Measurements from ENCODE around the gene GLOD4. TPM values are rescaled to one million over a fixed set of nuclear protein-coding genes. Genes with fewer than 3 reads are reported as not detected.
"Not testable (repeated sequence)": the region's sequence is repeated elsewhere in the genome, so short reads cannot be mapped to it uniquely, and the experiment has no call there.

Gene GLOD4
- total RNA-seq, 3 donors from 2014 or later: 63.7 to 71.9 (median 69.7) TPM

DNA sequence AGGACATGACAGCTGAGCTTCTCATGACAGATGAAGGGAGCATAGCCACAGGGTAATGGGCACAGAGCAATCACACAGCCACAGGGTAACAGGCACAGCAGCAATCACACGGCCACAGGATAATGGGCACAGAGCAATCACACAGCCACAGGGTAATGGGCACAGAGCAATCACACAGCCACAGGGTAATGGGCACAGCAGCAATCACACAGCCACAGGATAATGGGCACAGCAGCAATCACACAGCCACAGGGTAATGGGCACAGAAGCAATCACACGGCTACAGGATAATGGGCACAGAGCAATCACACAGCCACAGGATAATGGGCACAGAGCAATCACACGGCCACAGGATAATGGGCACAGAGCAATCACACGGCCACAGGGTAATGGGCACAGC lies 33.5 kb downstream of the GLOD4 start:
- not testable (repeated sequence) for H3K4me3 Mint-ChIP-seq; DNase-seq; H3K9me3 Mint-ChIP-seq; ATAC-seq; H3K27me3 Mint-ChIP-seq (ENCODE audit: low read depth)
- Mint-ChIP-seq H3K4me1 (ENCODE audit: low read depth) (peaks cover 40% of the 10 kb centered on the region), H3K36me3 (ENCODE audit: insufficient read depth) (peaks cover 29% of the 10 kb centered on the region)

DNA sequence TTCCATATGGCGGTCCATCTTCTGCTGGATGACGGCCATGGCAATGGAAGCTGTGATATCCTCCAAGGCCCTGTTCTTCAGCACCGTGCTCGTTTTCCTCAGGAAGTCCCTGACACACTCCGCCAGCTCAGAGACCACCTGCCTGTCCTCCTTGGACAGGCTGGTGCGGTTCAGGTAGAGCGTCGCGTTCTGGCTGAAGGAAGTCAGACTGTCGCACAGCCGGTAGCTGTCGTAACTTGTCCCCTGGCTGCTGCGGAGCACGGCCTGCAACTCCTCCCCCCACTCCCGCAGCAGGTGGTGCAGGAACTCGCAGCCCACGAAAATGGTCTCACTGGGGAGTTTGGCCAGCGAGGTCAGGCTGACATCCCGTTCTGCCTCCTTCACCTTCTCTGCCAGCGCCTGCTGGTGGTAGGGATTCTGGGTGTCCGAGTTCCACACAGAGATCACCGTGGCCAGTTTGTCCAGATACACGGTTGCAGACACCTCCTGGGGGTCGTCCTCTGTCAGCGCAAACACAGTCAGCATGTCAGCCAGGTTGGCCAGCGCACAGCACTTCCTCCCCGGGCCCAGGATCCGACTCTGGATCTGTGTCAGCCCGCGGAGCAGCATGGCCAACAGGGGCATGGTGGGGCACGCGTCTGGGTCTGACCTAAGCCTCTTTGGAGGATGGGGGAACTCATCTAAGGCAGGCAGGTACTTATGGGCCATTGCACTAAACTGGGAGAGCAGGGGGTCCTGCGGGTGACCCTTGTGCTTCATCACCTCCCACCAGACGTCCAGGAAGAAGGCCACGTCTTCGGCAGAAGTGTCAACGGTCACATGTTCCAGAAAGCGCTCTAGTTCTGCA lies 35.1 kb downstream of the GLOD4 start:
- Mint-ChIP-seq H3K4me1 (ENCODE audit: low read depth) (peaks cover 30% of the 10 kb centered on the region), H3K27me3 (ENCODE audit: low read depth) (no peaks in the 10 kb centered on the region), H3K36me3 (ENCODE audit: insufficient read depth) (peaks cover 35% of the 10 kb centered on the region), H3K9me3 (no peaks in the 10 kb centered on the region), H3K4me3 (no peak overlapping the region)
- ATAC-seq (no peak), DNase-seq (no peak)

- Mint-ChIP-seq H3K9me3 (no peaks in the 10 kb centered on the region), H3K27me3 (ENCODE audit: low read depth) (no peaks in the 10 kb centered on the region)
- no peak for ATAC-seq
Measured at GRCh38 chr17:746181-746580, 35.9 kb downstream of the GLOD4 start.

GRCh38 chr17:745406-745805 lies 36.7 kb downstream of the GLOD4 start:
- H3K36me3 Mint-ChIP-seq (ENCODE audit: insufficient read depth): peaks cover 42% of the 10 kb centered on the region
- H3K4me3 Mint-ChIP-seq: no peak overlapping the region
- ATAC-seq: no peak
- no peaks in the 10 kb centered on the region for H3K27me3 Mint-ChIP-seq (ENCODE audit: low read depth)
- H3K4me1 Mint-ChIP-seq (ENCODE audit: low read depth): peaks cover 24% of the 10 kb centered on the region
- H3K9me3 Mint-ChIP-seq: no peaks in the 10 kb centered on the region
- no peak for DNase-seq

More at GRCh38 chr17:746181-746580, 35.9 kb downstream of the GLOD4 start:
- Mint-ChIP-seq H3K4me1 (ENCODE audit: low read depth) (peaks cover 28% of the 10 kb centered on the region), H3K36me3 (ENCODE audit: insufficient read depth) (peaks cover 37% of the 10 kb centered on the region), H3K4me3 (no peak overlapping the region)
- DNase-seq: no peak

GRCh38 chr17:744937-745336 lies 37.1 kb downstream of the GLOD4 start:
- DNase-seq (no peak), ATAC-seq (no peak)
- Mint-ChIP-seq H3K4me3 (no peak overlapping the region), H3K36me3 (ENCODE audit: insufficient read depth) (peaks cover 44% of the 10 kb centered on the region), H3K4me1 (ENCODE audit: low read depth) (peaks cover 22% of the 10 kb centered on the region), H3K9me3 (no peaks in the 10 kb centered on the region), H3K27me3 (ENCODE audit: low read depth) (no peaks in the 10 kb centered on the region)

DNA sequence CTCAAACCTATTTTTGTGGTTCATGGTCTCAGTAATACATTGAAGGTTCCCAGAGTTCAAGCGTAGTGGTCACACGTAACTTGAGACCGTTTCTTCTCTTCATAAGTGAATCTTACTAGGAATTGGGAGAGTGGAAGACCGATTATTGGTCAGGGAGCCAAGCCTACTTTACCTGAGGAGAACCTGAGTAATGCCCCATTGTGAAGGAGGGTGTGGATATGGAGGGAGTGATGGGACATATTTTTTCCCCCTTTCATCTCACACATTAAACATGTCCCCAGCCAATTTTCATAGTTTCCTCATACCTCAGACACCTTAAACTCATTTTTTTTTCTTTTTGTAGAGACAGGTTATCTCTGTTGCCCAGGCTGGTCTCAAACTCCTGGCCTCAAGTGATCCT lies 38.9 kb downstream of the GLOD4 start:
- no peak for DNase-seq
- Mint-ChIP-seq H3K4me1 (ENCODE audit: low read depth) (peaks cover 12% of the 10 kb centered on the region), H3K4me3 (no peak overlapping the region), H3K9me3 (no peaks in the 10 kb centered on the region), H3K36me3 (ENCODE audit: insufficient read depth) (peaks cover 40% of the 10 kb centered on the region), H3K27me3 (ENCODE audit: low read depth) (no peaks in the 10 kb centered on the region)
- no peak for ATAC-seq

- Mint-ChIP-seq H3K36me3 (ENCODE audit: insufficient read depth) (peaks cover 33% of the 10 kb centered on the region), H3K9me3 (no peaks in the 10 kb centered on the region), H3K4me3 (no peak overlapping the region), H3K4me1 (ENCODE audit: low read depth) (peaks cover 9% of the 10 kb centered on the region), H3K27me3 (ENCODE audit: low read depth) (no peaks in the 10 kb centered on the region)
- ATAC-seq (no peak), DNase-seq (no peak)
Measured at GRCh38 chr17:742147-742793, 39.8 kb downstream of the GLOD4 start.

DNA sequence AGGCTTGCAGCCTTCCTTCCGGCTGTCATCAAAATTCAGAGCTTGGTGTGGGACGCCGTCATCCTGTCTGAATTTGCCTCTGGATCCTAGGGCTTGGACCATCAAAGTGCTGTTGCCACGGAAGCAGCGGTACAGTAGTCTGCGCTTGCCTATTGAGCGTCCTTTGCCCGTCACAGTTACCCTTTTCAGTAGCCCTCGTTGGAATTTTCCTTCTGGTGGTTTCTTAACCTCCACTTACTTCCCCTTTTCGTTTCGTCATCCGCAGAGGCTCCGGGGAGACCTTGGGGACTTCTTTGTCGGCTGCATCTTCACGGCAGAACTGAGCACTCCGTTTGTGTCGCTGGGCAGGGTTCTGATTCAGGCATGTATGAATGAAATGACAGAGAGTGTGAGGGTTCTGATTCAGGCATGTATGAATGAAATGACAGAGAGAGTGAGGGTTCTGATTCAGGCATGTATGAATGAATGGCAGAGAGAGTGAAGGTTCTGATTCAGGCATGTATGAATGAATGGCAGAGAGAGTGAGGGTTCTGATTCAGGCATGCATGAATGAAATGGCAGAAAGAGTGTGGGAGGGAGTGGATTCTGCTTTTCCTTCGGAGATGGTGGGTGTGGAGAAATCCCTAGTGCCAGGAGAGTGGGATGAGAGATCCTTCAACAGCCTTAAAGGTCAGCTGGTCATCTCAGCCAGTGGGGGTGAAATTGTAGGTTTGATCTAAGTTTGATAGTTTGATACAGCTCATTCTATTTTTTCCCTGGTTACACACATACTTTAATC lies 41.7 kb downstream of the GLOD4 start:
- Mint-ChIP-seq H3K4me3 (no peak overlapping the region), H3K4me1 (ENCODE audit: low read depth) (peaks cover 9% of the 10 kb centered on the region), H3K9me3 (no peaks in the 10 kb centered on the region), H3K27me3 (ENCODE audit: low read depth) (no peaks in the 10 kb centered on the region), H3K36me3 (ENCODE audit: insufficient read depth) (peaks cover 22% of the 10 kb centered on the region)
- ATAC-seq: peak; percentile 77 to 86
- DNase-seq: no peak

GRCh38 chr17:737561-738113 lies 44.4 kb downstream of the GLOD4 start:
- Mint-ChIP-seq H3K27me3 (ENCODE audit: low read depth) (no peaks in the 10 kb centered on the region), H3K36me3 (ENCODE audit: insufficient read depth) (peaks cover 15% of the 10 kb centered on the region), H3K4me1 (ENCODE audit: low read depth) (peaks cover 17% of the 10 kb centered on the region), H3K9me3 (no peaks in the 10 kb centered on the region), H3K4me3 (no peak overlapping the region)
- no peak for DNase-seq
- ATAC-seq: no peak

DNA sequence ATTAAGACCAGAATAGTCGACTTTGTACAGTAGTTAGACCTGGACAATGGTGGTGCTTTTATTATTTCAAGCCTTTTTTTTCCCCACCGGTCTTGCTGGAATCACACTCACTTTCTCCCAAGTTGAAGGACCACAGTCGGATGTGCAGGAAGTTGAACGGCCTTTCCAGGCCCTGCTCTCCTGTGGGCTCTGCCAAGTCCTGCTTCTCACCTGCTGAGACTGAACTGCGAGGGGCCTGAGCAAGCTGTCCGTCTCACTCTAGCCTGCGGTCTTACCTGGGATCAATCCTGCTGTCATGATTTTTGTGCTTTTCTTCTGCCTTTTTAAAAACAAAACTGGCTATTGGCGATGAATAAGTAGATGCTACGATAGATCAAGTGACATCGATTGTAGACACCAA lies 48.3 kb downstream of the GLOD4 start:
- Mint-ChIP-seq H3K27me3 (ENCODE audit: low read depth) (peaks cover 7% of the 10 kb centered on the region), H3K36me3 (ENCODE audit: insufficient read depth) (no peaks in the 10 kb centered on the region), H3K4me1 (ENCODE audit: low read depth) (peaks cover 11% of the 10 kb centered on the region), H3K4me3 (peak overlapping the region; percentile 84), H3K9me3 (no peaks in the 10 kb centered on the region)
- ATAC-seq: no peak
- DNase-seq: no peak

DNA sequence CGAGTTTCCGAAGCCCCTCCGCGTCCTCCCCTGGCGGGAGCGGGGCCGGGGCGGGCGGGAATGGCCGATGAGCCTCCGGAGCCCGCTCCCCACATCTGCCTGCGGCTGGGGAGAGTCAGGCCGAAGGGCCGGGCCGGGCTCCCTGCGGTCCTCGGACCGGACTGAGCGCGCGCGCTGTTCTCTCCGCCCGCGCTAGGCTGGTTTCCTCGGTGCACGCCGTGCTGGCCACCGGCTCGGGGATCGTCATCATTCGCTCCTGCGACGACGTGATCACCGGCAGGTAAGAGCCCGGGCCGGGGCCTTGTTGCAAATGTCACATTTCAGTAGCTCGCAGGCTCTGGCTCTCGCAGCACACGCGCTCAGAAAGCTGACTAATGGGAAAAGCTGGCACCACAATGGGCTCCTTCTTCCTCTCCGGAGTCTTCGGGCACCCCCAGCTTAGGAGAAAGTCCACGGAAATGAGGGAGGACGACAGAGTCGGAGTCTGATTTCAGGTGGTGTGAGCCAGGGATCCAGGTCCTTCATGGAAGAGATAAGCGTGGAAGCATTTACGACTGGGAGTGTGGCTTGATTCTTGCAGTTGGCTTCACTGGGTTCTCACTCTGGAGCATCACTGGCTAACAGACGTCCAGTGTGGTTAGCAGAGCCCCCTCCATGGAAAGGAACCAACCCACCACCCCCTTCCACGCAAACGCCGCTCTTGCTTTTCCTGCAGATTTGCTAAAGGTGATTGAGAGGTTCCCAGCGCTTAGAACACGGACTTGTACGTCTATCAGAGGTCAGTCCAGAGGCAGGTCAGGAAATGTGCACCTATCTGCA lies 49.0 kb downstream of the GLOD4 start:
- Mint-ChIP-seq H3K4me1 (ENCODE audit: low read depth) (peaks cover 11% of the 10 kb centered on the region), H3K36me3 (ENCODE audit: insufficient read depth) (no peaks in the 10 kb centered on the region), H3K9me3 (no peaks in the 10 kb centered on the region), H3K27me3 (ENCODE audit: low read depth) (peaks cover 7% of the 10 kb centered on the region), H3K4me3 (peak overlapping the region; percentile 84)
- peak; percentile 40 for DNase-seq
- ATAC-seq: peak; percentile 52 to 57

DNA sequence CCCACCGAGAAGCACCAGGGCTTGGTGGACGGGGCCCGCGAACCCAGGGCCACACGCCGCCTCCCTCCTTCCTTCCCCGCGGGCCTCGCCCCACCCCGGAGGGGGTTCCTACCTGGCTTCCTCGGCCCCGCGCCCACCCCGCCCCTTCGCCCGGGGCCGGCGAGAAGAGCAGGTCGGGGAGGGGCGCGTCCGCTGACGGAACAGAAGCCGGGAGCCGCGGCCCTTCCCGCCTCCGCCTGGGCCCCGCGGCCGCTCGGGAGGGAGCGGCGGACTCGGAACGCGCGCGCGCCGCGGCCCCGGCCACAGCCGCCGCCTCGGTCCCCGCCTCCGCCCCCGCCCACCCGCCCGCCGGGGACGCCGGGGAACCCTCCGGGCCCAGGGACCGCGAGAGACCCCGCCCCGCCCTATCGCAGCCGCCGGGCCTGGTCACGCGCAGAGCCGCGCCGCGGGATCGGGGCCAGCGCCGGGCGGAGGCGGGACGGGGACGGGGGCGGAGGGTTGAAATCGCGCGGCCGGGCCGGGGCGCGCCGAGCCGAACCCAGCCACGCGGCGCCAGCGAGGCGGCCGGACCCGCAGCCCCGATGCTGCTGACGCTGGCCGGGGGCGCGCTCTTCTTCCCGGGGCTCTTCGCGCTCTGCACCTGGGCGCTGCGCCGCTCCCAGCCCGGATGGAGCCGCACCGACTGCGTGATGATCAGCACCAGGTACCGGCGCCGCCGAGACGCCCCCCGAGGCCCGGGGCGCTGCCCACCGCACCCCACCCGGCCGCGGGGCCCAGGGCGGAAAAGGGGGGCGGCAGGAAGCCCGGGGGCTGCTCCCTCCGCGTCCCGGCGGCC lies 49.8 kb downstream of the GLOD4 start, which contains the start of gene TLCD3A:
TLCD3A (plus strand) TSS at position 530 of the 835 bp plus-strand sequence; CDS start at position 582, 52 bp downstream.
- ATAC-seq (peak; percentile 77 to 79), DNase-seq (peak; percentile 36)
- peaks cover 7% of the 10 kb centered on the region for H3K27me3 Mint-ChIP-seq (ENCODE audit: low read depth)
- H3K4me1 Mint-ChIP-seq (ENCODE audit: low read depth): peaks cover 11% of the 10 kb centered on the region
- H3K36me3 Mint-ChIP-seq (ENCODE audit: insufficient read depth): no peaks in the 10 kb centered on the region
- peak within 1 kb of the TSS; percentile 84 for H3K4me3 Mint-ChIP-seq
- H3K9me3 Mint-ChIP-seq: no peaks in the 10 kb centered on the region

DNA sequence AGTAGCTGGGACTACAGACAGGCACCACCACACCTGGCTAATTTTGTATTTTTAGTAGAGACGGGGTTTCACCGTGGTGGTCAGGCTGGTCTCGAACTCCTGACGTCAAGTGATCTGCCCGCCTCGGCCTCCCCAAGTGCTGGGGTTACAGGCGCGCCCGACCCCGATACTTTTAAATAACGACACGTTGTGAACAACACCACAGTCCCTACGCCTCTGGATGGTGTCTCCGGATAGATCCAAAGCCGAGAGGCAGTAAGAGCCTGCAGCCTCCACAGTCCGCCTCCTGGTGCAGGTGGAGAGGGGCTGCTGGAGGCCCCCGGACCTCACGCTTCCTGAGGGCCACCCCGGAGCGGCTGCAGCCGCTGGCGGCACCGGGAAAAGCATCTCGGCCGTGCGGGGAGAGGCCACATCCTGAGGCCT lies 50.4 kb downstream of the GLOD4 start:
- peaks cover 11% of the 10 kb centered on the region for H3K4me1 Mint-ChIP-seq (ENCODE audit: low read depth)
- peaks cover 10% of the 10 kb centered on the region for H3K27me3 Mint-ChIP-seq (ENCODE audit: low read depth)
- no peaks in the 10 kb centered on the region for H3K9me3 Mint-ChIP-seq
- peak in 1 of 2 donors; percentile 13 for ATAC-seq
- DNase-seq: no peak
- peak overlapping the region; percentile 70 for H3K4me3 Mint-ChIP-seq
- no peaks in the 10 kb centered on the region for H3K36me3 Mint-ChIP-seq (ENCODE audit: insufficient read depth)
